ENCODE measurements around the gene DPRX. TPM values are rescaled to one million over a fixed set of nuclear protein-coding genes. Genes with fewer than 3 reads are reported as not detected.

Gene DPRX
- polyA plus RNA-seq, 1 donor from 2014 or later = not detected

GRCh38 chr19:53626486-53626885 lies 5.3 kb upstream of the DPRX start:
- TF ChIP-seq SMC3 (conservative IDR thresholded peaks at IDR 0.05; ENCODE audit: poor library complexity) (no peak), MXI1 (conservative IDR thresholded peaks at IDR 0.05; ENCODE audit: poor library complexity, severe bottlenecking) (no peak), EZH2 (IDR thresholded peaks at IDR 0.05; ENCODE audit: borderline replicate concordance, insufficient read depth, low read length, poor library complexity, severe bottlenecking) (no peak), POLR2AphosphoS5 (IDR thresholded peaks at IDR 0.05) (no peak), REST (IDR thresholded peaks at IDR 0.05; ENCODE audit: borderline replicate concordance) (no peak), EP300 (conservative IDR thresholded peaks at IDR 0.05; ENCODE audit: poor library complexity, severe bottlenecking) (no peak), RAD21 (conservative IDR thresholded peaks at IDR 0.05) (no peak), TAF1 (IDR thresholded peaks at IDR 0.05; ENCODE audit: low read depth) (no peak)
- TF ChIP-seq, protein P1, sequence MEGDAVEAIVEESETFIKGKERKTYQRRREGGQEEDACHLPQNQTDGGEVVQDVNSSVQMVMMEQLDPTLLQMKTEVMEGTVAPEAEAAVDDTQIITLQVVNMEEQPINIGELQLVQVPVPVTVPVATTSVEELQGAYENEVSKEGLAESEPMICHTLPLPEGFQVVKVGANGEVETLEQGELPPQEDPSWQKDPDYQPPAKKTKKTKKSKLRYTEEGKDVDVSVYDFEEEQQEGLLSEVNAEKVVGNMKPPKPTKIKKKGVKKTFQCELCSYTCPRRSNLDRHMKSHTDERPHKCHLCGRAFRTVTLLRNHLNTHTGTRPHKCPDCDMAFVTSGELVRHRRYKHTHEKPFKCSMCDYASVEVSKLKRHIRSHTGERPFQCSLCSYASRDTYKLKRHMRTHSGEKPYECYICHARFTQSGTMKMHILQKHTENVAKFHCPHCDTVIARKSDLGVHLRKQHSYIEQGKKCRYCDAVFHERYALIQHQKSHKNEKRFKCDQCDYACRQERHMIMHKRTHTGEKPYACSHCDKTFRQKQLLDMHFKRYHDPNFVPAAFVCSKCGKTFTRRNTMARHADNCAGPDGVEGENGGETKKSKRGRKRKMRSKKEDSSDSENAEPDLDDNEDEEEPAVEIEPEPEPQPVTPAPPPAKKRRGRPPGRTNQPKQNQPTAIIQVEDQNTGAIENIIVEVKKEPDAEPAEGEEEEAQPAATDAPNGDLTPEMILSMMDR (IDR thresholded peaks at IDR 0.05; ENCODE audit: poor library complexity, severe bottlenecking) = no peak
- Histone ChIP-seq H3K27me3 (ENCODE audit: insufficient read depth, low read depth, low read length) (no peaks in the 10 kb centered on the region), H3K27ac (ENCODE audit: low read length) (no peak overlapping the region), H2AFZ (ENCODE audit: low read depth, low read length) (no peak overlapping the region), H3K9me3 (ENCODE audit: low read length) (no peaks in the 10 kb centered on the region), H3F3A (ENCODE audit: insufficient read depth, low read length, poor library complexity, severe bottlenecking) (no peaks in the 10 kb centered on the region), H3K4me2 (ENCODE audit: low read length) (no peak overlapping the region), H3K9me2 (ENCODE audit: insufficient read depth, low read length) (no peaks in the 10 kb centered on the region), H3K9ac (ENCODE audit: low read length) (no peak overlapping the region), H3K79me2 (replicated peaks; ENCODE audit: insufficient read depth, low read length) (no peaks in the 10 kb centered on the region), H4K20me1 (ENCODE audit: insufficient read depth) (no peaks in the 10 kb centered on the region), H3K36me3 (ENCODE audit: insufficient read depth, low read length) (no peaks in the 10 kb centered on the region), H3K4me3 (ENCODE audit: low read length) (no peak overlapping the region)

GRCh38 chr19:53626976-53627375 lies 4.8 kb upstream of the DPRX start:
- Histone ChIP-seq H3K79me2 (replicated peaks; ENCODE audit: insufficient read depth, low read length) (no peaks in the 10 kb centered on the region), H3K27me3 (ENCODE audit: insufficient read depth, low read depth, low read length) (no peaks in the 10 kb centered on the region), H3K4me2 (ENCODE audit: low read length) (no peak overlapping the region), H3K36me3 (ENCODE audit: insufficient read depth, low read length) (no peaks in the 10 kb centered on the region), H4K20me1 (ENCODE audit: insufficient read depth) (no peaks in the 10 kb centered on the region), H2AFZ (ENCODE audit: low read depth, low read length) (no peak overlapping the region), H3K9me2 (ENCODE audit: insufficient read depth, low read length) (no peaks in the 10 kb centered on the region), H3K9ac (ENCODE audit: low read length) (no peak overlapping the region), H3K27ac (ENCODE audit: low read length) (no peak overlapping the region), H3K4me3 (ENCODE audit: low read length) (no peak overlapping the region), H3K9me3 (ENCODE audit: low read length) (no peaks in the 10 kb centered on the region), H3F3A (ENCODE audit: insufficient read depth, low read length, poor library complexity, severe bottlenecking) (no peaks in the 10 kb centered on the region)
- TF ChIP-seq, protein P1 (IDR thresholded peaks at IDR 0.05; ENCODE audit: poor library complexity, severe bottlenecking) = no peak
- no peak for TF ChIP-seq EP300 (conservative IDR thresholded peaks at IDR 0.05; ENCODE audit: poor library complexity, severe bottlenecking)
